HCT116 (cell line): Measurements from ENCODE around the gene OTOGL. TPM values are rescaled to one million over a fixed set of nuclear protein-coding genes. Genes with fewer than 3 reads are reported as not detected.

Source experiments
- ATAC-seq: fragments of 200-7000 bp; cut with Tn5 transposase; 2 replicates; pipeline ENCODE4 v1.9.1; 2020; ENCODE audit warnings: mild to moderate bottlenecking, moderate library complexity
- BruUV-seq: library from RNA; stranded (reverse); fragments of 400-500 nt; replicated peaks from 2 replicates; lab custom pipeline; 2021; lab: Mats Ljungman, UMichigan
- CTCF ChIA-PET: fragments of 300-600 bp; sonication (Branson Sonifier 250); formaldehyde crosslinking; loops from one replicate; lab custom pipeline; 2021; ENCODE audit warnings: antibody characterized with exemption; lab: Charles Lee
- POLR2A ChIA-PET: fragments of 300-600, 350-600 bp; sonication (Branson Sonifier 250); formaldehyde crosslinking; loops from one replicate; lab custom pipeline; 2021; ENCODE audit warnings: antibody characterized with exemption; lab: Charles Lee
- RAD21 ChIA-PET, 2 experiments: fragments of 300-600 bp; sonication (Branson Sonifier 250); formaldehyde crosslinking; loops; one replicate each; lab custom pipeline; 2023; ENCODE audit warnings: low total read pairs in 2 of 2; ENCODE audit not compliant: uncharacterized antibody in 2 of 2, unreplicated experiment in 2 of 2, low non-redundant PET in 1 of 2; lab: Charles Lee
- DNase-seq: peaks from one replicate; pipeline ENCODE4 v3.0.0-alpha.2; 2010; ENCODE audit warnings: low read depth, low spot score
- H2AFZ ChIP-seq: fragments of 200-600 bp; shearing (Covaris generic), sonication (generic); 2 replicates; pipeline ENCODE4 v1.6.1; 2017; ENCODE audit warnings: low read depth, mixed run types, mixed read lengths, antibody characterized with exemption, low read length; ENCODE audit not compliant: poor library complexity, severe bottlenecking
- H3K27ac ChIP-seq: 2 replicates; pipeline ENCODE4 v1.5.1; 2012; ENCODE audit warnings: low read depth, low read length
- H3K27me3 ChIP-seq: fragments of 200-600 bp; sonication (generic); 2 replicates; pipeline ENCODE4 v1.6.1; 2016; ENCODE audit warnings: mixed run types, low read length, mixed read lengths; ENCODE audit not compliant: insufficient read depth
- H3K36me3 ChIP-seq, 2 experiments: fragments of 200-500 bp in 1 of 2; fragments of 200-600 bp in 1 of 2; sonication (Bioruptor generic) in 1 of 2; sonication (generic) in 1 of 2; 2 replicates each; pipeline versions ENCODE4 v1.5.1 to v1.6.1; 2014 to 2016; ENCODE audit warnings: low read length in 2 of 2, inconsistent platforms in 1 of 2, mixed read lengths in 1 of 2, mixed run types in 1 of 2; ENCODE audit not compliant: insufficient read depth in 2 of 2, control insufficient read depth in 1 of 2
- H3K4me1 ChIP-seq, 2 experiments: fragments of 200-600 bp in 1 of 2; sonication (generic) in 1 of 2; 2 replicates each; pipeline versions ENCODE4 v1.5.1 to v1.6.1; 2012 to 2017; ENCODE audit warnings: low read length in 2 of 2, inconsistent platforms in 1 of 2, mild to moderate bottlenecking in 1 of 2, mixed read lengths in 1 of 2, mixed run types in 1 of 2, moderate library complexity in 1 of 2; ENCODE audit not compliant: insufficient read depth in 2 of 2, control insufficient read depth in 1 of 2
- H3K4me2 ChIP-seq: fragments of 200-600 bp; sonication (generic); 2 replicates; pipeline ENCODE4 v1.6.1; 2017; ENCODE audit warnings: mixed run types, low read length, mixed read lengths
- H3K4me3 ChIP-seq, 2 experiments: fragments of 200-600 bp in 1 of 2; sonication (generic) in 1 of 2; replicated peaks in 1 of 2; 2 replicates each; pipeline ENCODE4 v1.5.1; 2011 to 2016; ENCODE audit warnings: low read length in 2 of 2, control low read depth in 1 of 2, low read depth in 1 of 2, mild to moderate bottlenecking in 1 of 2, mixed read lengths in 1 of 2, mixed run types in 1 of 2
- H3K79me2 ChIP-seq: fragments of 200-600 bp; sonication (generic); 2 replicates; pipeline ENCODE4 v1.6.1; 2017; ENCODE audit warnings: mild to moderate bottlenecking, mixed run types, low read length, moderate library complexity, mixed read lengths; ENCODE audit not compliant: insufficient read depth
- H3K9ac ChIP-seq: fragments of 200-600 bp; sonication (generic); 2 replicates; pipeline ENCODE4 v1.6.1; 2016; ENCODE audit warnings: low read length, mixed read lengths
- H3K9me2 ChIP-seq: fragments of 200-600 bp; sonication (generic), shearing (Covaris generic); 2 replicates; pipeline ENCODE4 v1.6.1; 2017; ENCODE audit warnings: mixed run types, mild to moderate bottlenecking, moderate library complexity; ENCODE audit not compliant: insufficient read depth
- H3K9me3 ChIP-seq, 2 experiments: fragments of 200-500 bp in 1 of 2; fragments of 200-600 bp in 1 of 2; sonication (Bioruptor generic) in 1 of 2; sonication (generic) in 1 of 2; 2 replicates each; pipeline ENCODE4 v1.6.1; 2014 to 2017; ENCODE audit warnings: low read length in 2 of 2, mixed read lengths in 2 of 2, inconsistent platforms in 1 of 2, low read depth in 1 of 2, mild to moderate bottlenecking in 1 of 2, mixed run types in 1 of 2, moderate library complexity in 1 of 2; ENCODE audit not compliant: control insufficient read depth in 1 of 2, insufficient read depth in 1 of 2
- H4K20me1 ChIP-seq: fragments of 200-600 bp; sonication (generic), shearing (Covaris generic); 2 replicates; pipeline ENCODE4 v1.6.1; 2017; ENCODE audit warnings: mixed run types, mild to moderate bottlenecking, moderate library complexity; ENCODE audit not compliant: insufficient read depth
- EGR1 ChIP-seq: IDR thresholded peaks from 2 replicates; pipeline ENCODE4 v1.6.1; 2012; ENCODE audit warnings: low read depth
- FOSL1 ChIP-seq: IDR thresholded peaks from 2 replicates; pipeline ENCODE4 v1.6.1; 2012; ENCODE audit warnings: low read depth
- JUND ChIP-seq: IDR thresholded peaks from 2 replicates; pipeline ENCODE4 v1.6.1; 2012
- POLR2A ChIP-seq: IDR thresholded peaks from 2 replicates; pipeline ENCODE4 v1.7.0; 2011; ENCODE audit warnings: borderline replicate concordance; ENCODE audit not compliant: insufficient read depth, insufficient read length; ENCODE audit errors: extremely low read depth
- POLR2AphosphoS5 ChIP-seq: IDR thresholded peaks from 2 replicates; pipeline ENCODE4 v1.6.1; 2011; ENCODE audit warnings: mild to moderate bottlenecking, low read depth, low read length, moderate library complexity
- RAD21 ChIP-seq: IDR thresholded peaks from 2 replicates; pipeline ENCODE4 v1.6.1; 2012; ENCODE audit warnings: low read depth, mild to moderate bottlenecking
- SRF ChIP-seq: IDR thresholded peaks from 2 replicates; pipeline ENCODE4 v1.6.1; 2012; ENCODE audit warnings: low read depth
- TCF7L2 ChIP-seq: IDR thresholded peaks from 2 replicates; pipeline ENCODE4 v1.7.0; 2011; ENCODE audit warnings: borderline replicate concordance, inconsistent platforms; ENCODE audit not compliant: insufficient read depth, insufficient read length; ENCODE audit errors: extremely low read depth
- YY1 ChIP-seq: IDR thresholded peaks from 2 replicates; pipeline ENCODE4 v1.6.1; 2011; ENCODE audit warnings: low read length, low read depth, moderate library complexity, mild to moderate bottlenecking; ENCODE audit not compliant: insufficient replicate concordance; ENCODE audit errors: extremely low read depth
- ZFX ChIP-seq: fragments of 450-650 bp; IDR thresholded peaks from 2 replicates; pipeline ENCODE4 v1.6.1; 2017
- intact Hi-C: fragments of 100-400 bp; cut with micrococcal nuclease; formaldehyde crosslinking; loops from 2 replicates; pipeline ENCODE4 v1.10.0; 2022
- total RNA-seq: library from RNA; stranded (reverse); gene quantifications from one replicate; pipeline ENCODE4 v1.2.1, GENCODE V29; 2021; ENCODE audit not compliant: unreplicated experiment
- TF ChIP-seq, protein P1 (sequence below): IDR thresholded peaks from 2 replicates; pipeline ENCODE4 v1.6.1; 2012
- TF ChIP-seq, protein P2 (sequence below): IDR thresholded peaks from 2 replicates; pipeline ENCODE4 v1.6.1; 2012; ENCODE audit warnings: low read depth
- TF ChIP-seq, protein P3 (sequence below): IDR thresholded peaks from 2 replicates; pipeline ENCODE4 v1.6.1; 2011; ENCODE audit warnings: mild to moderate bottlenecking, low read length, moderate library complexity; ENCODE audit not compliant: insufficient replicate concordance; ENCODE audit errors: extremely low read depth

Gene OTOGL
- total RNA-seq, 1 experiment from 2014 or later = not detected

DNA sequence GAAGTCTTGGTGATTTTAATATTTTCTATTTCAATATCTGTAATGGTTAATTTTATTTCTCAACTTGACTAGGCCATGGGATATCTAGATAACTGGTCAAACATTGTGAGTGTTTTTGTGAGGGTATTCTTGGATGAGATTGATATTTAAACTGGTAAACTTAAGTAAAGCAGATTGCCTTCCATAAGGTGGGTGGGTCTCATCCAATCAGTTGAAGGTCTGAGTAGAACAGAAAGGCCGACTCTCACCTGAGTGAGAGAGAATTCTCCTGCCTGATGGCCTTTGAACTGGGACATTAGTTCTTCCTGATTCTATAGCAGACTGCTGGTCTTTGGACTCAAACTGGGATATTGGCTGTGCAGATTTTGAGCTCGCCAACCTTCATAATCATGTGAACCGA, 36.3 kb downstream of the OTOGL start:
- Histone ChIP-seq H3K9me2 (no peaks in the 10 kb centered on the region), H3K4me2 (no peak overlapping the region), H3K9ac (no peak overlapping the region), H3K27me3 (no peaks in the 10 kb centered on the region; the same call in 1 of the 2 replicates), H3K4me1 (no peaks in the 10 kb centered on the region), H3K27ac (no peak overlapping the region), H2AFZ (no peak overlapping the region), H4K20me1 (no peaks in the 10 kb centered on the region), H3K4me3 (no peak overlapping the region), H3K79me2 (no peaks in the 10 kb centered on the region), H3K9me3 (no peaks in the 10 kb centered on the region), H3K36me3 (no peaks in the 10 kb centered on the region)
- ATAC-seq (no peak), DNase-seq (no peak)
- TF ChIP-seq, protein P1, sequence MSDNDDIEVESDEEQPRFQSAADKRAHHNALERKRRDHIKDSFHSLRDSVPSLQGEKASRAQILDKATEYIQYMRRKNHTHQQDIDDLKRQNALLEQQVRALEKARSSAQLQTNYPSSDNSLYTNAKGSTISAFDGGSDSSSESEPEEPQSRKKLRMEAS = no peak
- TF ChIP-seq FOSL1 (no peak), RAD21 (no peak), ZFX (no peak), EGR1 (no peak)
- ChIA-PET RAD21 (no interaction called here), POLR2A (no interaction called here), CTCF (no interaction called here)
- BruUV-seq = no TSS peak
- intact Hi-C loops = no loop called here

DNA sequence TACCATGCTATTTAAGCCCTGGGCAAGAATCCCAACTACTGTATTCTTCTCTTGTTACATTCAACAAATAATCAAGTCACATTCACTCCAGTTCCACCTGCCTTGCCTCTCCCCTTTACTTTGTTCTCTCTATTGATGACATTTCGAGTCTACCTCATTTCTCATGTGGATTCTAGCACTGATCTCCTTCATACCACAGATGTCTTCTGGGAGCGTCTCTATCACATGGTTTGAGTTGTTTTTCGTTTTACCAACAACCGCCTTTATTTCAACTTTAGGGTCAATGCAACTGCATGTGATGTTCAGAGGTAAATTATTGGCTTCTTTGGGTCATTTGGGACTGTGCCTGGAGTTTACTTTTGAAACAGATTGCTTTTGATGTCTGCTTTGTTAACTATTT, 40.7 kb downstream of the OTOGL start:
- no peaks in the 10 kb centered on the region for H3K9me2 ChIP-seq
- ChIA-PET RAD21 (no interaction called here), POLR2A (no interaction called here), CTCF (no interaction called here)
- BruUV-seq = no TSS peak
- no peaks in the 10 kb centered on the region for H4K20me1 ChIP-seq
- no peak overlapping the region for H3K27ac ChIP-seq
- H3K79me2 ChIP-seq = no peaks in the 10 kb centered on the region
- H3K36me3 ChIP-seq = no peaks in the 10 kb centered on the region
- H3K27me3 ChIP-seq = no peaks in the 10 kb centered on the region; the same call in 1 of the 2 replicates
- H3K9me3 ChIP-seq = no peaks in the 10 kb centered on the region
- H3K4me1 ChIP-seq = no peaks in the 10 kb centered on the region
- DNase-seq (no peak), ATAC-seq (no peak)
- H3K9ac ChIP-seq = no peak overlapping the region
- intact Hi-C loops = no loop called here
- no peak overlapping the region for H3K4me3 ChIP-seq
- H3K4me2 ChIP-seq = no peak overlapping the region
- H2AFZ ChIP-seq = no peak overlapping the region
- TF ChIP-seq TCF7L2 (no peak), POLR2AphosphoS5 (no peak), FOSL1 (no peak), YY1 (no peak), JUND (no peak), POLR2A (no peak), SRF (no peak)
- TF ChIP-seq, protein P2, sequence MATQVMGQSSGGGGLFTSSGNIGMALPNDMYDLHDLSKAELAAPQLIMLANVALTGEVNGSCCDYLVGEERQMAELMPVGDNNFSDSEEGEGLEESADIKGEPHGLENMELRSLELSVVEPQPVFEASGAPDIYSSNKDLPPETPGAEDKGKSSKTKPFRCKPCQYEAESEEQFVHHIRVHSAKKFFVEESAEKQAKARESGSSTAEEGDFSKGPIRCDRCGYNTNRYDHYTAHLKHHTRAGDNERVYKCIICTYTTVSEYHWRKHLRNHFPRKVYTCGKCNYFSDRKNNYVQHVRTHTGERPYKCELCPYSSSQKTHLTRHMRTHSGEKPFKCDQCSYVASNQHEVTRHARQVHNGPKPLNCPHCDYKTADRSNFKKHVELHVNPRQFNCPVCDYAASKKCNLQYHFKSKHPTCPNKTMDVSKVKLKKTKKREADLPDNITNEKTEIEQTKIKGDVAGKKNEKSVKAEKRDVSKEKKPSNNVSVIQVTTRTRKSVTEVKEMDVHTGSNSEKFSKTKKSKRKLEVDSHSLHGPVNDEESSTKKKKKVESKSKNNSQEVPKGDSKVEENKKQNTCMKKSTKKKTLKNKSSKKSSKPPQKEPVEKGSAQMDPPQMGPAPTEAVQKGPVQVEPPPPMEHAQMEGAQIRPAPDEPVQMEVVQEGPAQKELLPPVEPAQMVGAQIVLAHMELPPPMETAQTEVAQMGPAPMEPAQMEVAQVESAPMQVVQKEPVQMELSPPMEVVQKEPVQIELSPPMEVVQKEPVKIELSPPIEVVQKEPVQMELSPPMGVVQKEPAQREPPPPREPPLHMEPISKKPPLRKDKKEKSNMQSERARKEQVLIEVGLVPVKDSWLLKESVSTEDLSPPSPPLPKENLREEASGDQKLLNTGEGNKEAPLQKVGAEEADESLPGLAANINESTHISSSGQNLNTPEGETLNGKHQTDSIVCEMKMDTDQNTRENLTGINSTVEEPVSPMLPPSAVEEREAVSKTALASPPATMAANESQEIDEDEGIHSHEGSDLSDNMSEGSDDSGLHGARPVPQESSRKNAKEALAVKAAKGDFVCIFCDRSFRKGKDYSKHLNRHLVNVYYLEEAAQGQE = no peak
- TF ChIP-seq, protein P3, sequence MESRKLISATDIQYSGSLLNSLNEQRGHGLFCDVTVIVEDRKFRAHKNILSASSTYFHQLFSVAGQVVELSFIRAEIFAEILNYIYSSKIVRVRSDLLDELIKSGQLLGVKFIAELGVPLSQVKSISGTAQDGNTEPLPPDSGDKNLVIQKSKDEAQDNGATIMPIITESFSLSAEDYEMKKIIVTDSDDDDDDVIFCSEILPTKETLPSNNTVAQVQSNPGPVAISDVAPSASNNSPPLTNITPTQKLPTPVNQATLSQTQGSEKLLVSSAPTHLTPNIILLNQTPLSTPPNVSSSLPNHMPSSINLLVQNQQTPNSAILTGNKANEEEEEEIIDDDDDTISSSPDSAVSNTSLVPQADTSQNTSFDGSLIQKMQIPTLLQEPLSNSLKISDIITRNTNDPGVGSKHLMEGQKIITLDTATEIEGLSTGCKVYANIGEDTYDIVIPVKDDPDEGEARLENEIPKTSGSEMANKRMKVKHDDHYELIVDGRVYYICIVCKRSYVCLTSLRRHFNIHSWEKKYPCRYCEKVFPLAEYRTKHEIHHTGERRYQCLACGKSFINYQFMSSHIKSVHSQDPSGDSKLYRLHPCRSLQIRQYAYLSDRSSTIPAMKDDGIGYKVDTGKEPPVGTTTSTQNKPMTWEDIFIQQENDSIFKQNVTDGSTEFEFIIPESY = no peak
